ENCODE measurements around the gene SLC44A4.
"Not testable (repeated sequence)": the region's sequence is repeated elsewhere in the genome, so short reads cannot be mapped to it uniquely, and the experiment has no call there.

SLC44A4 gene

GRCh38 chr6:31879901-31880300, 1.1 kb upstream of the SLC44A4 start:
- no peak for DNase-seq (ENCODE audit: low spot score)

- DNase-seq (ENCODE audit: low spot score) = no peak
Observed at GRCh38 chr6:31879143-31879542, 346 bp upstream of the SLC44A4 start.

- DNase-seq (ENCODE audit: low spot score) = no peak
Observed at GRCh38 chr6:31878222-31878621, 575 bp downstream of the SLC44A4 start.

- no peak for DNase-seq (ENCODE audit: low spot score)
Observed at GRCh38 chr6:31877651-31878161, 1.1 kb downstream of the SLC44A4 start.

GRCh38 chr6:31877125-31877650, 1.6 kb downstream of the SLC44A4 start:
- DNase-seq (ENCODE audit: low spot score) = no peak

GRCh38 chr6:31876357-31876756, 2.4 kb downstream of the SLC44A4 start:
- DNase-seq (ENCODE audit: low spot score) = no peak

- no peak for DNase-seq (ENCODE audit: low spot score)
Observed at GRCh38 chr6:31875877-31876276, 2.9 kb downstream of the SLC44A4 start.

- no peak for DNase-seq (ENCODE audit: low spot score)
Observed at GRCh38 chr6:31874836-31875572, 3.8 kb downstream of the SLC44A4 start.

- no peak for DNase-seq (ENCODE audit: low spot score)
Observed at GRCh38 chr6:31874084-31874670, 4.6 kb downstream of the SLC44A4 start.

GRCh38 chr6:31871046-31871659, 7.6 kb downstream of the SLC44A4 start:
- no peak for DNase-seq (ENCODE audit: low spot score)

- DNase-seq (ENCODE audit: low spot score) = no peak
Observed at GRCh38 chr6:31870385-31870921, 8.3 kb downstream of the SLC44A4 start.

GRCh38 chr6:31869343-31869742, 9.5 kb downstream of the SLC44A4 start:
- no peak for DNase-seq (ENCODE audit: low spot score)

GRCh38 chr6:31868658-31868971, 10.2 kb downstream of the SLC44A4 start:
- not testable (repeated sequence) for DNase-seq (ENCODE audit: low spot score)

- DNase-seq (ENCODE audit: low spot score) = no peak
Observed at GRCh38 chr6:31865205-31866118, 13.3 kb downstream of the SLC44A4 start.

- no peak for DNase-seq (ENCODE audit: low spot score)
Observed at GRCh38 chr6:31864818-31865204, 14.0 kb downstream of the SLC44A4 start.

- not testable (repeated sequence) for DNase-seq (ENCODE audit: low spot score)
Observed at GRCh38 chr6:31864123-31864562, 14.7 kb downstream of the SLC44A4 start.

GRCh38 chr6:31862344-31863235, 16.2 kb downstream of the SLC44A4 start, which contains the start of gene NEU1:
TSS of gene NEU1 (minus strand) at chr6:31862821. CDS start at chr6:31862776, 45 bp downstream.
- DNase-seq (ENCODE audit: low spot score) = peak; percentile 100

- no peak for DNase-seq (ENCODE audit: low spot score)
Observed at GRCh38 chr6:31861919-31862343, 16.9 kb downstream of the SLC44A4 start.

GRCh38 chr6:31861150-31861549, 17.6 kb downstream of the SLC44A4 start:
- DNase-seq (ENCODE audit: low spot score) = no peak

- DNase-seq (ENCODE audit: low spot score) = no peak
Observed at GRCh38 chr6:31860349-31860748, 18.4 kb downstream of the SLC44A4 start.
